22Rv1 (cell line): ENCODE results near the gene TENT4A.
A peak's percentile ranks its signal among the peaks of the same experiment; 100 is the strongest.

Experiments used
- H3K27ac ChIP-seq: fragments of 450-650 bp; 2 replicates; pipeline ENCODE4 v1.5.1; 2017
- ZFX ChIP-seq: fragments of 450-650 bp; IDR thresholded peaks from 2 replicates; pipeline ENCODE4 v1.6.1; 2017; ENCODE audit warnings: antibody characterized with exemption, borderline replicate concordance
- TF ChIP-seq, protein P1 (sequence below): fragments of 450-650 bp; IDR thresholded peaks from 2 replicates; pipeline ENCODE4 v1.5.1; 2017; ENCODE audit warnings: mild to moderate bottlenecking

The TENT4A gene

DNA sequence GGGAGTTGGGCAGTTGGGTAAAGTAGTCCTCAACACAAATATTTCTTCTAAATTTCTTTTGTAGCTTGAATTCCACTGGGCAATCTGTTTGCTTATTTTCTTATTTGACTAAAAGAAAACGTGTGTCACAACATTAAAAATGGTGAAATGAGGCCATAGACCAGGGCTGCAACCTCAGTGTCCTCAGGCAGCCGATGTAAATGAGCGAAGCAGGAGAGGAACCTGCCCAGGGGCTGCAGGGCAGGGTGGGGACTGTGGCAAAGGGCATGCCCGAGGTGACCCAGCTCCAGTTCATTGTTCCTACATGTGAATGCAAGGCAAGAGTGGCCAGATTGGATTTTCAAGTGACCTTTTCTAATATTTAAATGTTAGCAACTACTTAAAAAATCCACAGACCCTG lies 74.7 kb downstream of the TENT4A start:
- no peak overlapping the region for H3K27ac ChIP-seq
- TF ChIP-seq, protein P1, sequence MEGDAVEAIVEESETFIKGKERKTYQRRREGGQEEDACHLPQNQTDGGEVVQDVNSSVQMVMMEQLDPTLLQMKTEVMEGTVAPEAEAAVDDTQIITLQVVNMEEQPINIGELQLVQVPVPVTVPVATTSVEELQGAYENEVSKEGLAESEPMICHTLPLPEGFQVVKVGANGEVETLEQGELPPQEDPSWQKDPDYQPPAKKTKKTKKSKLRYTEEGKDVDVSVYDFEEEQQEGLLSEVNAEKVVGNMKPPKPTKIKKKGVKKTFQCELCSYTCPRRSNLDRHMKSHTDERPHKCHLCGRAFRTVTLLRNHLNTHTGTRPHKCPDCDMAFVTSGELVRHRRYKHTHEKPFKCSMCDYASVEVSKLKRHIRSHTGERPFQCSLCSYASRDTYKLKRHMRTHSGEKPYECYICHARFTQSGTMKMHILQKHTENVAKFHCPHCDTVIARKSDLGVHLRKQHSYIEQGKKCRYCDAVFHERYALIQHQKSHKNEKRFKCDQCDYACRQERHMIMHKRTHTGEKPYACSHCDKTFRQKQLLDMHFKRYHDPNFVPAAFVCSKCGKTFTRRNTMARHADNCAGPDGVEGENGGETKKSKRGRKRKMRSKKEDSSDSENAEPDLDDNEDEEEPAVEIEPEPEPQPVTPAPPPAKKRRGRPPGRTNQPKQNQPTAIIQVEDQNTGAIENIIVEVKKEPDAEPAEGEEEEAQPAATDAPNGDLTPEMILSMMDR: no peak

DNA sequence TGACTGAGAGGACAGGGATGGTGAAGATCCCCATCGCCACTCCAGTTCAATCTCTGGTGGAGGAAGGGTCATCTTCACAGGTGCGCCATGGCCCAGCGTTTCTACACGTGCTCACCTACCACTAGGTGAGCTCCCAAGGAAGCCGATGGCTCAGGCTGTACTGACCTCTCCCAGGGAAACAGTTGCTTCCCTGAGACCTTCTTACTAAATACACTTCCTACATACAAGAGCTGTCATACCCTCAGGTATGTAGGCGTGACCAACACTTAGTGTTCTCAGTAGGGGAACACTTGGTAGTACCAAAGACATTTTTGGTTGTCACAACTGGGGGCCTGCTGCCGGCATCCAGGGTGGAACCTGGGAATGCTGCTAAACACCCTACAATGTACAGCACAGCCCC lies 75.2 kb downstream of the TENT4A start:
- H3K27ac ChIP-seq: no peak overlapping the region
- TF ChIP-seq, protein P1: no peak
- TF ChIP-seq ZFX: no peak

DNA sequence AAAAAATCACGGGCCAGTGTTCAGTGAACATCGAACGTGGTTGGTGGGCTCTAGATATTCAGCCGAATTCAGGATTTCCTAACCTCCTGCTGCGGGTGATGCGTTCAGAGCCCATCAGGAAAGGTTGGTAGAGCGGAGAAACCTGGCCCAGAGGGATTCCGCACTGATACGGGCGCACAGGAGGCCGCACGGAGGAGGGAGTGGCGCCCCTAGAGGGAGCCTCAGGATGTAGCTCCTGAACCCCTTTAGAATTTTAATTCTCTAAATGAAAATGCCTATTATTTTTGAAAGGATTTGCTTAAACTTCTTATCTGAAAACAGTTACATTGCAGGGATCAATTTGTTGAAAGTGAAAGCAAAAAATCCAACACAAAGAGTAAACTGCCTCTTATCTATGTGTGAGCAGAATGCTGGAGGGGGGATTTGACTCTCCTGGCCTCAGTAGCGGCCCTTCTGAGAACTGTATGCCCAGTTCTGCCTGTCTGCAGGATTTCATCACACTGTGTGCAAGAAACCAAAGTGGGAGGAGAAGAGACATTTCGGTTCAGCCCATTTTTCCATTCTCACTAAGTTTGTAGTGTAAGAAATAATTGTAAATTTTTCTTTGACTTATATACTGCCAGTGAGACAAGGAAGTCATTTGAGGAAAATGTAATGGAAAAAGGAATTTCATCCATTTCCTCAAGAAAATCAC lies 75.9 kb downstream of the TENT4A start:
- TF ChIP-seq, protein P1: 0 out of 2 replicates have a peak, but pooled peaks have one; percentile 6
- no peak for TF ChIP-seq ZFX

DNA sequence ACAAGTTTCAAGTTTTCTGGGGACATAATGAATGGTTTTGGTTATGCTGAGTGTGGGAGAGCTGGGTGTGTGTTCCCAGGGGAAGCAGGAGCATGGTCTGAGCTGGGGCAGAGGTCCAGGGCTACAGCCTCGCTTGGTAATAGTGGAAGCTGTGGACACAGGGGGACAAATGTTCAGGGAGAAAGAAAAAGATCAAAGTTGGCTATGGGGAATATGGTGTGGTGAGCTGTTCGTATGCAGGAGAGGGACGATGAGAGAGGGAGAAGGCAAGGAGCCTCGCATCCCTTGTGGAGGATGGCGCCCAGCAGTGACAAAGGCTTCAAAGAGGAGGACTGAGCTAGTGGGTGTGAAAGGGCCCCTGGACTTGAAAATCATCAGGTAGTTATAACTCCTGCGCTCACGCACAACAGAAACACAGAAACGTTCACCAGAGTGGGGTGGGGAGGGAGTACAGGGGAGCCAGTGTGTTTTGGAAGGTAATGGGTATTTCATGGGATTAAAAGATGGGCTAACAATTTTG lies 77.2 kb downstream of the TENT4A start:
- no peak for TF ChIP-seq ZFX
- TF ChIP-seq, protein P1: no peak
- no peak overlapping the region for H3K27ac ChIP-seq

More for the DNA sequence above, 75.9 kb downstream of the TENT4A start:
- H3K27ac ChIP-seq: no peak overlapping the region

DNA sequence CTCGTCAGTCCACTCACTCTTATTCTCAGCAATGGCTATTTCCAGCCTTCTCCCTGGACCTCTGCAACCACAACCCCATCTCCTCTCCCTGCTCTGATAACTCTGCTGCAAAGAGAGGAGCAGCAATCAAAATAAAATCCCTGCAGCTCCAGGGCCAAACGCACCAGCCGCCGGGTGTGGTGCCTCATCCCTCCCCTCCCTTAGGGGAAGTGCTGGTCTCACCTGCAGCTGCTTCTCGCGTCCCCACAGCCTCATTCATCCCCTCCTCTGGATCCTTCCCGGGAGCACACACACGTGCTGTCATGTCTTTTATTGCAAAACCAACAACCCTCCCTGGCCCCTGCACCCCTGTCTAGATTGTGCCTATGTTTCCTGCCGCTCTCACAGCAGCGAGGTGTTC lies 77.8 kb downstream of the TENT4A start:
- TF ChIP-seq ZFX: no peak
- TF ChIP-seq, protein P1: no peak

DNA sequence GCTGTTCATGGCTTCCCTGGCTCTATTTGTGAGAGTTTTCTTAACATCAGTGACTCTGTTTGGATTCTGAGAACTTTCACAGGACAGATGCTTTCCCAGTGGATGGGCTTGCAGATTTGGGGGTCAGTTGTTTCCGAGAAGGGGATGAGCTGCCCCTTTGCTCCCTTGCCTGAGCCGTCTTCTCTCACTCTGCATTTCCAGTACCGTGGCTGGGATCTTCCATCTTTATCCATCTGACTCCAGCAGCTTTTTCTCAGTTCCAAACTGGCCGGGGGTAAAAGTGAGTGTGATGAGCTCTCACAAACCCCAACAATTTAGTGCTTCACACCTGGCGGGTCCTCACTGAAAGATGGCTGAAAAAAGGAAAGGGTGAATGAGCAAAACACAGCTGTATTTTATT lies 79.1 kb downstream of the TENT4A start:
- TF ChIP-seq, protein P1: no peak
- no peak for TF ChIP-seq ZFX
- H3K27ac ChIP-seq: no peak overlapping the region

More for the DNA sequence above, 77.8 kb downstream of the TENT4A start:
- H3K27ac ChIP-seq: no peak overlapping the region

DNA sequence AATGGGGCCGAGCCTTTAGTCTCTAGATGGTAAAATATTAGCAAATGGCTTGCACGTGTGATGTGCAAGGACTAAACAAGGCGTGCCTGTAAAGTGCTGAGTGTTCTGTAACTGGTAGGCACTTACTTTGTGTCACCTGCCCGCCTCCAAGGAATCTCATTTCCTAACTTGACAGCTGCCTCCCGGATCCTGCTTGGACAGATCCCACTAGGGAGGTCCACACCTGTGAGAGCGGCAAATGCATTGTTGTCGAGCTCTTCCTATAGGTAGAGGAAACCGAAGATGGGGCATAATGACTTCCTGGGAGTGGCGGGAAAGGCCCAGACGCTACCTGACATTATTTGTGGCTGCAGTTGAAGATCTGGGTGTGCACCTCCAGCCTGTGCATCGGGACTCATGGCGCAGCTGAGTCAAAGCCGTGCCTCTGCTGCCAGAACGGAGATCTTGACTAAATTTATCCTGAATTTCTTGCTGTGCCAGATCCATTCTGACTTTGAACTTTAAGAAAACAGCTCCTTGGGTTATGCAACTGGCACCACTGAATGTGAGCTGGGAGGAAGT lies 79.8 kb downstream of the TENT4A start:
- TF ChIP-seq, protein P1: no peak
- TF ChIP-seq ZFX: no peak
- no peak overlapping the region for H3K27ac ChIP-seq
